GM10248 (cell line): ENCODE results near the gene MRPL3.

Experiments
- CTCF ChIA-PET: fragments of 300-600 bp; sonication (Branson Sonifier 250); formaldehyde crosslinking; extraction: SDS; loops from one replicate; lab custom pipeline; 2021; ENCODE audit warnings: antibody characterized with exemption; lab: Yijun Ruan, JAX
- POLR2A ChIA-PET: fragments of 350-650 bp; sonication (Branson Sonifier 250); formaldehyde crosslinking; extraction: SDS; loops from one replicate; lab custom pipeline; 2020; ENCODE audit warnings: antibody characterized with exemption; lab: Yijun Ruan, JAX
- DNase-seq: peaks from one replicate; pipeline ENCODE4 v3.0.0; 2012; ENCODE audit errors: extremely low spot score
- TF ChIP-seq, protein P1 (sequence below): IDR thresholded peaks from 2 replicates; pipeline ENCODE4 v1.5.1; 2012; ENCODE audit warnings: mild to moderate bottlenecking, low read depth; ENCODE audit errors: extremely low read depth, missing control alignments, control extremely low read depth

MRPL3 gene

DNA sequence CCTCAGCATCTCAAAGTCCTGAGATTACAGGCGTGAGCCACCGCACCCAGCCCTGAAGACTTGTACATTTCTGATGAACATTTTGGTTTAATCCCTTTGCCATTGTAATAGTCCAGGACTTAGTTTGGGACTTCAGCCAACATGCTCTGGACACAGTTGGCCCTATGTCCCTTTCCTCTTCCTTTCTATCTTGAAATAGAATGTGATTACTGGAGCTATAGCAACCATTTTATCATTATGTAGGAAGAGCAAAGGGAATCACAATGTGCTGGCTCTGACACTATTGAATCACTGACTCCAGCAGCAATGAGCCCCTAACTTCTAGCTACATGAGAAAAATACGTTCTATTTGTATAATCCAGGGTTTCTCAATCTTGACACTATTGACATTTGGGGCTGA is 34.8 kb upstream of the MRPL3 start:
- ChIA-PET POLR2A (no interaction called here), CTCF (interaction anchor here (1.0 to 2.0 kb wide), 3 partner anchors 11 to 492 kb away, joined by 3 to 5 read pairs (median 4); no protein-coding TSS in a partner anchor)
- DNase-seq, result no peak
- TF ChIP-seq, protein P1, sequence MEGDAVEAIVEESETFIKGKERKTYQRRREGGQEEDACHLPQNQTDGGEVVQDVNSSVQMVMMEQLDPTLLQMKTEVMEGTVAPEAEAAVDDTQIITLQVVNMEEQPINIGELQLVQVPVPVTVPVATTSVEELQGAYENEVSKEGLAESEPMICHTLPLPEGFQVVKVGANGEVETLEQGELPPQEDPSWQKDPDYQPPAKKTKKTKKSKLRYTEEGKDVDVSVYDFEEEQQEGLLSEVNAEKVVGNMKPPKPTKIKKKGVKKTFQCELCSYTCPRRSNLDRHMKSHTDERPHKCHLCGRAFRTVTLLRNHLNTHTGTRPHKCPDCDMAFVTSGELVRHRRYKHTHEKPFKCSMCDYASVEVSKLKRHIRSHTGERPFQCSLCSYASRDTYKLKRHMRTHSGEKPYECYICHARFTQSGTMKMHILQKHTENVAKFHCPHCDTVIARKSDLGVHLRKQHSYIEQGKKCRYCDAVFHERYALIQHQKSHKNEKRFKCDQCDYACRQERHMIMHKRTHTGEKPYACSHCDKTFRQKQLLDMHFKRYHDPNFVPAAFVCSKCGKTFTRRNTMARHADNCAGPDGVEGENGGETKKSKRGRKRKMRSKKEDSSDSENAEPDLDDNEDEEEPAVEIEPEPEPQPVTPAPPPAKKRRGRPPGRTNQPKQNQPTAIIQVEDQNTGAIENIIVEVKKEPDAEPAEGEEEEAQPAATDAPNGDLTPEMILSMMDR, result no peak

DNA sequence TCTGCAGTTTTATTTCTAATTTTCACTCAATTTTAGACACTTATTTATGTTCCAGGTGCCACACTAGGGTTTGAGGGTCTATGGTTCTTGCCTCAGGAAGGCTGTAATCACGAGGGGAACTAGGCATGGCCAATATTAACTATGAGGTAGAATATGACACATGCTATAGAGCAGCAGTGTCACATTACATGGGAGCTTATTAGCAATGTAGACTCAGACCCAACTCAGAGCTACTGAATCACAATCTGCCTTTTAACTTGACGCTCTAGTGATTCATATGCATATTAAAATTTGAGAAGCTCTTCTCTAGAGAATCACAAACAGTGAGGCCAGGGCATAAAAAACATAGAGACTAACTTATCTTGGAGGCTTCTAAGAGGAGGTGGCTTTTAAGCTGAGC is 32.8 kb upstream of the MRPL3 start:
- no peak for DNase-seq
- POLR2A ChIA-PET, result no interaction called here
- CTCF ChIA-PET, result interaction anchor here (1.2 to 1.4 kb wide), 2 partner anchors 10 to 44 kb away, joined by 3 to 4 read pairs; no protein-coding TSS in a partner anchor
- TF ChIP-seq, protein P1, result no peak

DNA sequence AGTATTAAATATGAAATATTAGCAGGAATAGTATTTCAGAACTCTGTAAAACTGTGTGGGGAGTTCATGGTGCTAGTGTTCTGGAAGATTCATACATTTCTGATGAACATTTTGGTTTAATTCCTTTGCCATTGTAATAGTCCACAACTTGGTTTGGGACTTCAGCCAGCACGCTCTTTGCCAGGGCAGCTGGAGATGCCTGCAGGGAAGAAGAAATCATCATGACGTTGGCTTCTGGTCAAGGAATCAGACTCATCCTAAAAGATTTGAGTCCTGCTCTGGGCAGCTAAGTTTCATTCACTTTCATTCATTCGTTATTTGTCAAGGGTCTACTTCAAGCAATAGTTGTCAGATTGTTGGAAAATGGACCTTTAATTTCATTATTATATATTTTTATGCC is 32.4 kb upstream of the MRPL3 start:
- CTCF ChIA-PET, result interaction anchor here (1.2 to 1.4 kb wide), 2 partner anchors 10 to 43 kb away, joined by 3 to 4 read pairs; no protein-coding TSS in a partner anchor
- no peak for DNase-seq
- TF ChIP-seq, protein P1, result no peak
- POLR2A ChIA-PET, result no interaction called here

DNA sequence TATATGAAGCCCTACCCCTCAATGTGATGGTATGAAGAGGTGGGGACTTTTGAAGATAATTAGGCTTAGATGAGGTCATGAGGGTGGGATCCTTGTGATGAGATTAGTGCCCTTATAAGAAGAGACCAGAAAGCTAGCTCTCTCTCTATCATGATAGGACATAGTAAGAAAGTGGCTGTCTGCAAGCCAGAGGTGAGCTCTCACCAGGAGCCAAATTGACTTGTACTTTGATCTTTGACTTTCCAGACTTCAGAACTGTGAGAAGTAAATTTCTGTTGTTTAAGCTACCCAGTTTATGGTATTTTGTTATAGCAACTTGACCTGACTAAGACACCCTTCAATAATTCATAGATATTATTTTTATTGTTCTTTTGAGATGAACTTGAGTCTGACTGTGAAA is 29.9 kb upstream of the MRPL3 start:
- TF ChIP-seq, protein P1, result no peak
- DNase-seq, result no peak
- CTCF ChIA-PET, result interaction anchor here (0.8 to 1.9 kb wide), 3 partner anchors 10 to 17 kb away, joined by 3 to 7 read pairs (median 4); no protein-coding TSS in a partner anchor
- POLR2A ChIA-PET, result no interaction called here

DNA sequence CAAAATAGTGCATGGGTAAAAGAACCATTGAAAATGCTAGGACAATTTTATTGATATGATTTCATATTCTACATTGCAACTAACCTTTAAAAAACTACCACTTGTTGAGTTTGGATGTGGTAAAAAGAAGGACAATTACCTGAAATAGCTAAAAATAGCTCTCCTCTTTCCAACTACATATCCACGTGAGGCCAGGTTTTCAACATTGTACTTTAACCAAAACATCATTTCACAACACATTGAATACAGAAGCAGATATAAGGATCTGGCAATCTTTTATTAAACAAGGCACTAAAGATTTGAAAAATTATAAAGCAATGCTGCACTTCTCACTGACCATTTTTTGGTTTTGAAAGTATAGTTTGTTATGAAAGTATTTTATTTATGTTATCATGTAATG is 28.1 kb upstream of the MRPL3 start:
- TF ChIP-seq, protein P1, result no peak
- POLR2A ChIA-PET, result no interaction called here
- CTCF ChIA-PET, result interaction anchor here (1.5 to 1.9 kb wide), 3 partner anchors 9 to 499 kb away, joined by 4 to 7 read pairs (median 5); no protein-coding TSS in a partner anchor
- DNase-seq, result no peak

DNA sequence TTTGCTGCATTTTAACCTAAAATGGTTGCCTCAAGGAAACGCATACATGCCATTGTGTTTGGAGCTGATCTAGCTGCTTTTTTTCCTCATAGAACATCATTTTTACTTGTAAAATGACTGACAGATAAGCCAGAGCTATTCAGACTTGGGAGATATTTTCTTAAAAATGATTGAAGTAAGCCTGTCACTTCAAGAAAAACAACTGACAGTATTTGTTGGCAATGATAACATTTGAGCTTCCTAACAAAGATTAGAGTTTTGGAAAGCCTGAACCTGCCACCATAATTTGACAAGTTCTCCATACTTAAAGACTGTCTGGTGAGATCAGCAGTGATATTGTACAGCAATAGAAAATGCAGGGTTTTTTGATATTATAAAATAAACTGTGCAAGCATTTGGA is 27.6 kb upstream of the MRPL3 start:
- TF ChIP-seq, protein P1, result no peak
- POLR2A ChIA-PET, result no interaction called here
- CTCF ChIA-PET, result interaction anchor here (1.4 to 1.9 kb wide), 4 partner anchors 10 to 499 kb away, joined by 3 to 7 read pairs (median 4); no protein-coding TSS in a partner anchor
- no peak for DNase-seq

DNA sequence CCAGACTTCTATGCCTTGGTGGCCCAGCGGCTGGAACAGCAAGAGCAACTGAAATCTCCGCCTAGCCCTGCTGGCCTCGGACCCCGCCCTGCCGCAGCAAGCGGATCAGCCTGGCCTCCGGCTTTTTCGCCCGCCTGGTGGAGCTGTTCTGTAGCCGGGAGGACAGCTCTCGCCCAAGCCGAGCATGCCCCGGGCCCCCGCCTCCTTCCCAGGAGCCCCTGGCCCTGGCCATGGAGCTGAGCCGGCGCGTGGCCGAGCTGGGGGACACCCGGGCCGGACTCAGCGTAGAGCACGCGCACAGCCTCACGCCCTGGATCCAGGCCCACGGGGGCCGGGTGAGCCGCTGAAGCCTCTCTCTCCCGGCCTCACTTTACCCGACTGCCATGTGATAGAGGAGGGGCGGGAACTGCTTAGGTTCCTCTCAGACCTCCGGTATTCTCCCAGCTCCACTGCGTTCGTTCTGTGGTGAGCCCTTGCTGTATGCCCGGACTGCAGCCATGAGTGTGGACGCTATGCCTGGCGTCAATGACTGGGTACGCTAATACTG is 24.1 kb upstream of the MRPL3 start:
- ChIA-PET CTCF (interaction anchor here (1.1 kb wide), 1 partner anchor 23 kb away, joined by 4 read pairs; no protein-coding TSS in a partner anchor), POLR2A (no interaction called here)
- peak; percentile 34 for DNase-seq
- TF ChIP-seq, protein P1, result no peak
